ENCODE measurements around the gene FAM209A.
A peak's percentile ranks its signal among the peaks of the same experiment; 100 is the strongest.
"Not testable (repeated sequence)": the region's sequence is repeated elsewhere in the genome, so short reads cannot be mapped to it uniquely, and the experiment has no call there.

The FAM209A gene, protein sequence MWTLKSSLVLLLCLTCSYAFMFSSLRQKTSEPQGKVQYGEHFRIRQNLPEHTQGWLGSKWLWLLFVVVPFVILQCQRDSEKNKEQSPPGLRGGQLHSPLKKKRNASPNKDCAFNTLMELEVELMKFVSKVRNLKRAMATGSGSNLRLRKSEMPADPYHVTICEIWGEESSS

DNA sequence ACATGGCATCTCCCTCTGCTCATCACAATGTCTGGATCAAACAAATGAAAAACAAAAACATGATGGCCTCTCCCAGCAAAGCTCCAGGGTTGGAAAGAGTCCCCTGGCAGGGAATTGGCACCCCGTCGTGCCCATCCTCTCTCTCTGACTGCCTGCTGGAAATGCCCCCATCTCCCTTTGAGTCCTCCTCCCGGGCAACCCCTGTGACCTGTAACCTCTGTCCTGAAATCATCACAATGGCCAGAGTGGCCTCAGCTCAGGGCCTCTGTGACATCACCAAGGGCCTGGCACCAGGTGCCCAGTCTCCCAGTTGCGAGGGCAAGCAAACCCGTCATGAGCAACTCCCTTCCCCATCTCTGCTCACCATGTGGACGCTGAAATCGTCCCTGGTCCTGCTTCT is at the start of gene FAM209A:
Gene FAM209A (plus strand): TSS at position 301 of the 400 bp plus-strand sequence. CDS start 65 bp downstream, at position 366.
- not testable (repeated sequence) for DNase-seq (ENCODE audit: low spot score)
- FAIRE-seq, result peak; percentile 78

DNA sequence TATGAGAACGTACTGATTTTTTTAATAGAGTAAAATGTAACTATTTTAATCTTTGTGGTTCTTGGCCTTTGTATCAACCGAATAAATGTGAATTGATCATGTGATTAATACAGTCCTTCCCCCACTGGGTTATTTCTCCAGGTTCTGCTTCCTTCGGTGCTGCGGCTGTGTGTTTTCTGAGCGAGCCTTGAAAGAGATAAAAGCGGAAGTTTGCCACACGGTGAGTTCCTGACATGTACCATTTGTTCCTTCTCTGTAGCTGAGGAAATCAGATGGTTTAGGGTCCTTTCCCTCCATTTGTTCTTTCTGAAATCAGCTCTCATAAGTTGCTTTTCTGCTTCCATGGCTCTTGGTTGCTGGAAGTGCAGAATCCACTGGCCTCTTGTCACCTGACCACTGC is 40.6 kb upstream of the FAM209A start:
- DNase-seq (ENCODE audit: low spot score) (no peak), FAIRE-seq (no peak)

DNA sequence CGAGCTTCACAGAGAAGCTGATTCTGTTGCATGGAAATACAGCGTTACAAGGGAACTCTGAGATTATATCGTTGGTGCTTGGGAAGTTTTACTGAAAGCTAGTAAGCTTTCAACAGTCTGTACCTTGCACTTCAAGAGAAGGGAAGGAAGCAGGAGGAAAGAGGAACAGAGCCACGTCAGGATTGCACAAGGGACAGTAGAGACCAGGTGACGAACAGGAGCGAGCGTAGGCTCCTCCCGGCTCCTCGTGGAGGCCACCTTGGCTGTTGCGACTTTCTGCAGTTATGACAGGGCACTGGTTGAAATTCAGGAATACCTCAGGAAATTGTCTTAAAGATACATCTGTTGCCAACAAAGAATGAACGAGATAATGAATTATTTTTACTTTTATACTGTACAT is 37.3 kb upstream of the FAM209A start:
- FAIRE-seq, result no peak
- DNase-seq (ENCODE audit: low spot score), result no peak

DNA sequence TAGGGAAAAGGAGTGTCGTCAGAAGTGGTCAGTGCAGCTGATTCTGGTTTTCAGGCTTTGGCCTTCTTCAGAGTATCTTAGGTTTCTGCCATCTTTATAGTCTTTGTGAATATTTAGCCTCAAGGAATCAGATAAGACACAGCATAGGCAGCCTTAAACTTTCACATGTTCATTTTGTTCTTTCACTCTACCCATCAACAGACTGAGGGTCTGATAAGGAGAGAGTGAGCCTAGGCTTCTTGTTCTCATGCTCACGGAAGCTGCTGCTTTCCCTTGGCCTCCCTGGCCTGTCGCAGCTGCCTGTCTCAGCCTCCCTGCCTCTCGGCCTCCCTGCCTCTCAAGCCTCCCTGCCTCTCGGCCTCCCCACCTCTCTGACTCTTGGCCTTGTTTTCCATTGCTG is 36.0 kb upstream of the FAM209A start:
- DNase-seq (ENCODE audit: low spot score), result no peak
- FAIRE-seq, result no peak

DNA sequence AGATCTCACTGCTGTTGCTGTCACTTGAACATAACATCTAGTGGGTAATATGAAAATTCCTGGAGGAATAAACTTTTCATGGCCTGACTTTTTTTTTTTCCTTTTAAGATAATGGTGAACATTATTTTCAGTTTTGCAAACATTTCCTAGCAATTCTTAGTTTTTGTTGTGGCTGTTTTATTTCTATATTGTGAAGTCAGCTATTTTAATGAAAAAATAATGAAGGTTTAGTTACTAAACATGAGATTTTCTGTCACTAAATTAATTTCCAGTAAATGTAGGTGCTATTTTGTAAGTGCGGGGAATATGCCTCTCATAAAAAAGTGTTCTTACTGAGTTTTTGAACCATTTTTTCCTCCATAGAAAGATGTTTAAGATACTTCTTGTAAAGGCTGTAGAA is 23.4 kb upstream of the FAM209A start:
- FAIRE-seq, result no peak
- no peak for DNase-seq (ENCODE audit: low spot score)

DNA sequence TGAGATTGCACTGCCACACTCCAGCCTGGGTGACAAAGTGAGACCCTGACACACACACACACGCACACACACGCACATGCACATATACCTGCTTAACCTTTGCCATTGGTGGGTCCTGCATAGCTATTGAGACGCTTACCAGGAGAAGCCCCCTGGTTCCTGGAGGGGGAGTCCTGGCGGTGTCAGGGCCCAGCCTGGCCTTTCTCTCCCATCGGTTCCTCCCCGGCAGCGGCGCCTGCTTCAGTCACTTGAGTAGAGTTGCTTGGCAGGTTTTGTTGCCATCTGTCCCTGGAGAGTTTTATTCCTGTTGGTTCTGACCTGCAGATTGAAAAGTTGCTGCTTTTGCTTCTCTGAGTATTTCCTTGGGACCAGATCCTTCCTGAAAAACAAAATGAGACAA is 20.6 kb upstream of the FAM209A start:
- FAIRE-seq, result no peak

DNA sequence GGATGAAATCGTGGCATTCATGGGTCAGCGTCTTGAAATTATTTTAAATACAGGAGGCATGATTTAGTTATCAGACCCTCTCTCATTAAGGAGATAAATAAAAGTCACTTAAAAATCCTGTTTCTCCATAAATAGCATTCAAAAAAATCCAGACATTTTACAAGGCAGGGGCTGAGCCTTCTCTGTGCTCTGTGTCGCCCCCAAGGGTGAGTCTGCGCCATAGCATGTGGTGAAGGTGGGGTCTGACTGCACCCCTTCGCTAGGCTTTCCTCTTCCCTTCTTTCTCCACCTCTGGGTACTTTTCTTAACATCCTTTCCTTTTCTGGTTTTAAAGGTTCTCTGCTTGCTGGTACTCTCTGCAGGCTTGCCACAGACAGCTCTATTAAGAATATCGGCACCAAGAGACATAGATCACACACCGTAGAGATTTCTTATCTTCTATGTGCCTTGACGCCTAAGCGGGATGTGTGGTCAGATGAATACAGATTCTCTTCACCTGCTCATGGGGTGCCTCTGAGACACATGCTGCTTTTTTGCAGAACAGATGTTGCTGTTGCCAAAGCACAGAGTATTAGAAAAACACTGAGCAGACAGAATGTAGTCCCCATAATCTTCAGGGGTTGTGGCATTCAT is 20.1 kb upstream of the FAM209A start:
- FAIRE-seq, result no peak
- peak; percentile 32 for DNase-seq (ENCODE audit: low spot score)

More for the DNA sequence above, 20.6 kb upstream of the FAM209A start:
- no peak for DNase-seq (ENCODE audit: low spot score)

DNA sequence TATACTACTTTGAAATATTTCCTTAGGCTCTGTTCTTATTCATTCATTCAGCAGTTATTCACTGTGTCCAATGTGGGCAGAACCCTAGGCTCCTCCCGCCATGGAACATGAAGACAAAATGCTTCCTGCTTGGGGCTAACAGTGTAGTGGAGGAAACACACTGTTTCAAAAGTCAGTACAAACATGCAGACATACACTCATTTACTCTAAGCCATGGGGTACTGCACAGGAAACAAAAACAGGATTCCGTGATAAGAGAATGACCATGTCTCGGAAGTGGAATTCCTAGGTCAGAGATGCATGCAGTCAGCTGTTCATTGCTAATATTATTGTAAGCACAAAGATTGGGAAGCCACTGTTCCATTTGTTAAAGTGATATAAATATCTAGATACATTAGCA is 18.4 kb upstream of the FAM209A start:
- FAIRE-seq, result no peak
- DNase-seq (ENCODE audit: low spot score), result no peak

DNA sequence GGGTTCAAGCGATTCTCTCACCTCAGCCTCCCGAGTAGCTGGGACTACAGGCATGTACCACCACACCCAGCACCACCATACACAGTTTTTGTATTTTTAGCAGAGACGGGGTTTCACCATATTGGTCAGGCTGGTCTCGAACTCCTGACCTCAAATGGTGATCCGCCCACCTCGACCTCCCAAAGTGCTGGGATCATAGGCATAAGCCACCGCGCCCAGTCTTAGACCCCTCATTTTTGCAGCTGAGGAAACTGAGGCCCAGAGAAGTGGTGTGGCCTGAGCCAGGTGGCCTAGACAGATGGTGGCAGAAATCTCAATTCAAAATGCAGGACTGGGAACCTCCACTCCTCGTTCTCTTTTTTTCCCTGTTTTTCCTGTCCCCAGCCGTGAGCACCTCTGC is 12.6 kb upstream of the FAM209A start:
- no peak for FAIRE-seq

DNA sequence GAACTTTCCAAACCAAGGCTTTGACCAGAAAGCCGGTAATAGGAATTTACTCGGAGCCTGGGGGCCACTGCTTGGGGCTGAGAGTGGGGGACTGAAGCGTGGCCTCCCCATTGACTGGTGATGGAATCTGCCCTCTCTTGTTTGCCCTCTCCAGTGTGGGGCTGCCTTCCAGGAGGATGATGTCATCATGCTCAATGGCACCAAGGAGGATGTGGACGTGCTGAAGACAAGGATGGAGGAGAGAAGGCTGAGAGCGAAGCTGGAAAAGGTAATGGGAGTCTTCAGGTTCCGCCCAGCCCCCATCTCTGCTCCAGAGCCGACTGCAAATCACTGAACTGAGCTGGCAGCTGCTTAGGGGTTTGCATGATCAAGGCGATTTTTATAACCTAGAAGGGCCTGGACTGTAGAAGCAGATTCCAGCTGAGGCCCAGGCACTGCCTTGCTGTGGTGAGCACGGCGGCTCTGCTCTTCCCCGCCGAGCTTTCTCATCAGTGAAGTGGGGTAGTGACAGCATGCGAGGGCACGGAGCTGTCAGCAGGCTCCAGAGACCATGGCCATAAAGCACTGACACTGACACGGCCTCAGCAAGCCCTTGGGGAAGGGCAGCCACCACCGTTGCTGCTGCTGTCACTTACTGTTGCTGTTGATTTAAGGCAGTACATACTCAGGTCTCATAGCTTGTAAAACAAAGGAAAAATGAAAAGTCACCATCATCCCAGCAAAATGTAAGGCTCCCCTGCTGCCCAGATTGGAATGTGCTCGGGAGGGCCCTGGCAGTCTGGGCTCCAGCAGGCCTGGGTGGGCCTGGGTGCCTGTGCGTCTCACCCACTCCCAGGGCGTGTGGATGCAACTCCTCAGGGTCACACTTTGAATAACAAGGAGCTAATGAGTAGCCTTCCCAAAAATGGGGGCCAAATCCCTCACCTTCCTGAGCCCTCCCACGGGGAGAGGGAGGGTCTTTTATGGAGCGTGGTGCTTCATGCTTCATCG is 11.1 kb upstream of the FAM209A start:
- FAIRE-seq, result no peak

More for the DNA sequence above, 12.6 kb upstream of the FAM209A start:
- DNase-seq (ENCODE audit: low spot score), result no peak

DNA sequence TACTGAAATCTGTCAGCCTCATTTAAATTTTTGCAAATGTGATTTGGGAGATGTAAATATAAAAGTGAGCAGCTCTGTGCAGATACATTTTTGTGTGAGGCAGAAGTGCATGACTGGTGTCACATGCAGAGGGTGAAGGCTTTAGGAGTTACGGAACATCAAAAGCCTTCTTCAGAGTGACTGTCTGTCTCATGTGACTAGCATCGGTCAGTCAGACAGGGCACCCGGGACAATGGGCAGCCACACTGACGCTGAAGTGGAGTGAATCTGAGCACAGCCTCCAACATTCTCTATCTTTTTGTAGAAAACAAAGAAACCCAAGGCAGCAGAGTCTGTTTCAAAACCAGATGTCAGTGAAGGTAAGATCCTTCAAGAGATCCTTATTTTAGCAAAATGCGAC is 7.9 kb upstream of the FAM209A start:
- DNase-seq (ENCODE audit: low spot score) (no peak), FAIRE-seq (no peak)

More for the DNA sequence above, 11.1 kb upstream of the FAM209A start:
- DNase-seq (ENCODE audit: low spot score), result no peak

DNA sequence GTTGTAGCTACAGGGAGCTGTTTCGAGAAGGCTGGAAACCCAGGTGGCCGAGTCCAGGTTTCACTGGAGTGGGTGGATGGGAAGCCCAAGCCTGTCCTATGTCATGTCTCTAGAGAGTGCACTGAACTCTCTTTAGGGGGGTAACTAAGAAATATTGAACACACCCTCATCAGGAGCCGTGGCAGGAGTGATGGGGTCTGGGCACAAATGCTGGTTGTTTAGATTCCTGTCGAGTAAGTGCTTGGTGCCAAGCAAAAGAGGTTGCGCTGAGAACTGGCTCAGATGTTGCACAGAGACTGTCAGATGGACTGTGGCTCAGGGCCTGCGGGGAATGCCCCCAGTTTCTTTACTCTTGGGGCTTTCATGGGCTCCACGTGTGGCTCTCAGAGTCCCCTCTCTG is 7.3 kb upstream of the FAM209A start:
- DNase-seq (ENCODE audit: low spot score) (no peak), FAIRE-seq (no peak)

DNA sequence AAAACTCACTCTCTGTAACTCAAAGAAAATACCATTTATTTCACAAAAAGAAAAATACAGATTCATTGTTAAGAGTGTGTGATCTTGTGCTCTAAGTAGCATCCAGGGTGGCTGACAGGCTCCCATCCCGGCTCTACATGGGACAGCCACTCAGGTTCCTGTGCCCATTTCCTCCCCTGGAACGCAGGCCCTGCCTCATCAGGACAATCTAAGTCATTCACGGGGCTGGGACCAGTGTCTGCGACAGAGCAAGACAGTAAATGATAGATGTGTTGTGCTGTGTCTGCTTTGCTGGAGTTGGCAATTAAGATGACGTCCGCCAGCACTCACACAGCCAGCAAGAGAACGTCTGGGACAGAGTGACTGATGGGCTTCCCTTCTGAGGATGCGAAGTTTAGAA is 6.9 kb upstream of the FAM209A start:
- FAIRE-seq, result no peak
- DNase-seq (ENCODE audit: low spot score), result no peak

DNA sequence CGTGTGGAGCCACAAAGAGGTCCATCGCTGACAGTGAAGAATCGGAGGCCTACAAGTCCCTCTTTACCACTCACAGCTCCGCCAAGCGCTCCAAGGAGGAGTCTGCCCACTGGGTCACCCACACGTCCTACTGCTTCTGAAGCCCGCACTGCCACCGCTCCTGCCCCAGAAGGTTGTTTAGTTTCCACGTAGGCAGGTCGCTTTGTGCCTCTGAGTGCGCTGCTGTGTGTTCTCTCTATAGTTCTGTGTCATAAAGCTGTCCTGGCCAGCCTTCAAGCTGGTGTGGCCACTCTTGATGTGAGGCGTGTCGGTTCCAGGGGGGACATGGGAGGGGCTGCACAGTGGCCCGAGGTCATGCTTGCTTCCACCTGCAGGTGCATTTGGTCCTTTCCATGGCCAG is 6.4 kb upstream of the FAM209A start:
- FAIRE-seq (no peak), DNase-seq (ENCODE audit: low spot score) (no peak)

DNA sequence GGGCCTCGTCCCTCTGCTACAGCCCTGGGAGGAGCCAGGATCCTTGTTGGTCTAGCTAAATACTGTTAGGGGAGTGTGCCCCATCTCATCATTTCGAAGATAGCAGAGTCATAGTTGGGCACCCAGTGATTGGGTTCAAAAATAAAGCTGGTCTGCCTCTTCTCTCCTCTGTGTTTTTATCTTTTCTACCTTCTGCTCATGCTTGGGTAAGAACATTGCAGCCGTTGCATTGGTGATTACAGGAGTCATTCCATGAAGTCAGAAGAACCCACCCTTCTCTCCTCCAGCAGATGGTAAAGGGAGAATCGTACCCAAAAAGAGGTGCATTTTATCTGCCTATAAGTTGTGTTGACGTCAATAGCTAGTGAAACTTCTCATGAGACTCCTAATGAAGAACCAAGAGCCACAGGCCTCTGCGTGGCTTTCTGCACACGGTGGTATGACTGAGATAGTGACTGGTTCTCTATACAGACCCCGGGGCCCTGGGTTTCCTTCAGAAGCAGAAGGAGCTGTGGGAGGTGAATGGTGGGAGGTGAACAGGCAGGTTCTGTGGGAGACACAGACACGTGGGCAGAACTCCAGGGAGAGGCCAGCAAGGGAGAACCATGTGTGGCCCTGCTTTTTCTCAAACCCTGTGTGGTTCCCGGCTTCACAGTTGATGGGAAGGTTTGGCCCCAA is 5.7 kb upstream of the FAM209A start:
- DNase-seq (ENCODE audit: low spot score) (no peak), FAIRE-seq (no peak)

DNA sequence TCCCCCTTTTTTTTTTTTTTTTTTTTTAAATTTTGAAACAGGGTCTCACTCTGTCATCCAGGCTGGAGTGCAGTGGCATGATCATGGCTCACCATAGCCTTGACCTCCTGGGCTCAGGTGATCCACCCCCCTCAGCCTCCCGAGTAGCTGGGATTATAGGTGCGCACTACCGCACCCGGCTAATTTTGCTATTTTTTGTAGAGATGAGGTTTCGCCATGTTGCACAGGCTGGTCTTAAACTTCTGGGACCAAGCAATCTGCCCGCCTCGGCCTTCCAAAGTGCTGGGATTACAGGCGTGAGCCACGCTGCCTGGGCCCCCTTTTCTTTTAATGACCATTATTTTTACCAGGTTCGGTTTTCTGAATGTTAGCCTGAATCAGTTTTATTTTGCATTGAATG is 5.0 kb upstream of the FAM209A start:
- no peak for DNase-seq (ENCODE audit: low spot score)
- no peak for FAIRE-seq

DNA sequence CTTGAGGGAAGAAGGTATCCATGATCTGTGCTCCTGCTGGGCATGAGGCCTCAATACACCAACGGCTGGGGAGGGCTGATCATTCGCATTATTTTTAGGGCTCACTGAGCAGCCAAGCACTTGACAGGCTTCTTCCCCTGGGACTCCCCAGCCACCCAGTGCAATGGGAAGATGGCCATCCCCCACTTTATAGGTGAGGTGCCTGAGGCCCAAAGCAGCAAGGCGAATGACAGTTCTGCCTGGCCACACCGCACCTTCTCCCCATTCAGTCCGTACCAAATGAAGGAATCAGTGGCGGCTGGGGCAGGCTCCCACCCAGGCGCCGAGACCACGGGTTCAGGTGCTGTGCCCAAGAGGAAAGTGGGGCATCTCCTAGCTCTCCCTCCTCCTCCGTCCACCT is 4.4 kb upstream of the FAM209A start:
- FAIRE-seq (no peak), DNase-seq (ENCODE audit: low spot score) (no peak)

DNA sequence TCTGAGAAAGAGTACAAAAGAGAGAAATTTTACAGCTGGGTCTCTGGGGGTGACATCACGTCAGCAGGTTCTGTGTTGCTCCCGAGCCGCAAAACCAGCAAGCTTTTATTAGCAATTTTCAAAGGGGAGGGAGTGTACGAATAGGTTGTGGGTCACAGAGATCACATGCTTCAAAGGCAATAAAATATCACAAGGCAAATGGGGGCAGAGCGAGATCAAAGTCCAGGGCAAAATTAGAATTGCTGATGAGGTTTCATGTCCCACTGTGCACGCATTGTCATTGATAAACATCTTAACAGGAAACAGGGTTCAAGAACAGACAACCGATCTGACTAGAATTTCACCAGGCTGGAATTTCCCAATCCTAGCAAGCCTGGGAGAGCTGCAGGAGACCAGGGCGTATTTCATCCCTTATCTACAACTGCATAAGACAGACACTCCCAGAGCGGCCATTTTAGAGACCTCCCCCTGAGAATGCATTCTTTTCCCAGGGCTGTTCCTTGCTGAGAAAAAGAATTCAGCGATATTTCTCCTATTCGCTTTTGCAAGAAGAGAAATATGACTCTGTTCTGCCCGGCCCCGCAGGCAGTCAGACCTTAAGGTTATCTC is 3.7 kb upstream of the FAM209A start:
- not testable (repeated sequence) for FAIRE-seq; DNase-seq (ENCODE audit: low spot score)

DNA sequence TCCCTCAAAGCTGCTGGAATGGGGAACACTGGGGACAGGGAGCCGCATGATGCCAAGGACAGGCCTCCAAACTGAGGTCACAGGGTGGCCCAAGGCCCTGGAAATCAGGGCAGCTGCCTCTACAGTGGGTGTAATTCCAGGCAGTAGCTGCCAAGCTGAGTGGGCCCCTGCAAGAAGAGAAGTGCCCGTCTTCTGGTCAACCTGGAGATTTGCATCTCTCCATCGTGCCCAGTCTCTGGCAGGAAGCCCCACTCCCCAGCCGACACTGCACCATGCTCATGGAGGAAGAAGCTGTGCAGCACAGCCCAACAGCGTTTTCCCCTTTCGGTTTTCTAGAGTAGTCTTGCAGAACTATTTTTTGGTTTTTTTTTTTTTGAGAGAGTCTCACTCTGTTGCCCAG is 2.2 kb upstream of the FAM209A start:
- DNase-seq (ENCODE audit: low spot score), result no peak
- FAIRE-seq, result no peak

DNA sequence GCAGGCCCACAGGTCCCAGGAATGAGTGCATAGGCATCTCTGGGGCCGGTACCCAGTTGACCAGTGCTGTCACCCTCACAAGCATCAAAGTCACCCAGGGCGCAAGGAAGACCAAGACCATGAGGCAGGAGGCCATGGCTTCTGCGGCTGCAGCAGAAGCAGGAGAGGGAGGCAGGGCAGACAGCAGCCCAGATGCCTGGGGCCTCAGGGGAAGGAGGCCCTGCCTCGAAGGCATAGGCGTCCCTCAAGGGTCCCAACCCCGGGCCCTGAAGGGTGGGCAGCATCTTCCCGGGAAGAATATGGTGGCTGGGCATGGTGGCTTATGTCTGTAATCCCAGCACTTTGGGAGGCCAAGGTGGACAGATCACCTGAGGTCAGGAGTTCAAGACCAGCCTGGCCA is 3.0 kb downstream of the FAM209A start:
- FAIRE-seq (no peak), DNase-seq (ENCODE audit: low spot score) (no peak)

DNA sequence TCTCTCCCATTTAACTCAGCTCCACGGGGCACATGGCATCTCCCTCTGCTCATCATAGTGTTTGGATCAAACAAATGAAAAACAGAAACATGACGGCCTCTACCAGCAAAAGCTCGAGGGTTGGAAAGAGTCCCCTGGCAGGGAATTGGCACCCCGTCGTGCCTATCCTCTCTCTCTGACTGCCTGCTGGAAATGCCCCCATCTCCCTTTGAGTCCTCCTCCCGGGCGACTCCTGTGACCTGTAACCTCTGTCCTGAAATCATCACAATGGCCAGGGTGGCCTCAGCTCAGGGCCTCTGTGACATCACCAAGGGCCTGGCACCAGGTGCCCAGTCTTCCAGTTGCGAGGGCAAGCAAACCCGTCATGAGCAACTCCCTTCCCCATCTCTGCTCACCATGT is 8.4 kb downstream of the FAM209A start, which contains the start of gene FAM209B:
Gene FAM209B (plus strand): TSS at position 301 of the 400 bp plus-strand sequence. CDS start 96 bp downstream, at position 397.
- not testable (repeated sequence) for FAIRE-seq; DNase-seq (ENCODE audit: low spot score)
